ENCODE measurements around the gene TIMM13. TPM values are rescaled to one million over a fixed set of nuclear protein-coding genes. Genes with fewer than 3 reads are reported as not detected.
"Not testable (repeated sequence)": the region's sequence is repeated elsewhere in the genome, so short reads cannot be mapped to it uniquely, and the experiment has no call there.

The TIMM13 gene
- total RNA-seq, 4 donors from 2014 or later: 23.7 to 60.3 (median 46.8) TPM

DNA sequence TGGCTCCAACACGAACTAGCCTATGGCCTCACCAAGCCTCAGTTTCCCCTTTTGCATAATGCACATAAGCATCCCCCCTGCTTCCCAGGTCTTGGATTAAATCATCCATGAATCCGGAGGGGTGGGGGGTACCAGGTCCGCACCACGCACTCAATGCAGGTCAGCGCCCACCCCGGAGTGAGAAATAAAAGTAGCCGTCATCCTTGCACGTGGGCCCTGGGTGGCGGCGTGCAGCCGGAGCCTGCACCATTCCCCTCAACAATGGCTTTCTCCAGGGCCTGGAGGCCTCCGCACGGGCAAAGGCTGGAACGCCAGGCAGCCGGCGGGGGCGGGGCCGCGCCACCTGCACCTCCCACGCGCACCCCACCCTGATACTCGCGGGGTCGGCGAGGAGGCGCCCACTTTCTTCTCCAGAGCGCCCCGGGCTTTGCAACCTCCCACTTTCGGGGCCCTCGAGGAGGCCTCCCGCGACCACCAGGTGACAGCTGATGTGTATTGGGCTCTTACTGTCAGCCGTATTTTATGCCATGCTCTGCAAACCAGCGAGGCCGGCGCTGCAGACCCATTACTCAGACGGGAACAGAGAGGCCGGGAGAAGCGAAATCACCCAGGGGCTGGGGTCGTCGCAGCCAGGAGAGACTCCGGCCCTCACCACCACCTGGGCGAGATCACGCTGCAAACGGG lies 47.8 kb upstream of the TIMM13 start:
- Histone ChIP-seq H3K36me3 (no peaks in the 10 kb centered on the region), H3K4me1 (peaks cover 21 to 42% of the 10 kb centered on the region in 2 donors), H3K27ac (peak overlapping the region; percentile 74 to 98 (median 86)), H3K27me3 (no peaks in the 10 kb centered on the region), H3K9me3 (no peaks in the 10 kb centered on the region), H3K4me3 (peak overlapping the region; percentile 66 to 92 (median 82))
- intact Hi-C loops (cut with DNase I; ENCODE audit: low total_unique reads): no loop called here
- ATAC-seq: peak; percentile 12 to 17
- peak in 1 of 2 donors; percentile 33 for DNase-seq
- in situ Hi-C loops (cut with MboI; ENCODE audit: low sequenced_read_pairs in 4 of 4): loop anchor here in 3 of 4 donors (5.0 to 10.0 kb wide), 5 partner anchors 67 to 140 kb away; no protein-coding TSS in a partner anchor
- TF ChIP-seq POLR2A (IDR thresholded peaks at IDR 0.05): no peak
- TF ChIP-seq, protein P1, sequence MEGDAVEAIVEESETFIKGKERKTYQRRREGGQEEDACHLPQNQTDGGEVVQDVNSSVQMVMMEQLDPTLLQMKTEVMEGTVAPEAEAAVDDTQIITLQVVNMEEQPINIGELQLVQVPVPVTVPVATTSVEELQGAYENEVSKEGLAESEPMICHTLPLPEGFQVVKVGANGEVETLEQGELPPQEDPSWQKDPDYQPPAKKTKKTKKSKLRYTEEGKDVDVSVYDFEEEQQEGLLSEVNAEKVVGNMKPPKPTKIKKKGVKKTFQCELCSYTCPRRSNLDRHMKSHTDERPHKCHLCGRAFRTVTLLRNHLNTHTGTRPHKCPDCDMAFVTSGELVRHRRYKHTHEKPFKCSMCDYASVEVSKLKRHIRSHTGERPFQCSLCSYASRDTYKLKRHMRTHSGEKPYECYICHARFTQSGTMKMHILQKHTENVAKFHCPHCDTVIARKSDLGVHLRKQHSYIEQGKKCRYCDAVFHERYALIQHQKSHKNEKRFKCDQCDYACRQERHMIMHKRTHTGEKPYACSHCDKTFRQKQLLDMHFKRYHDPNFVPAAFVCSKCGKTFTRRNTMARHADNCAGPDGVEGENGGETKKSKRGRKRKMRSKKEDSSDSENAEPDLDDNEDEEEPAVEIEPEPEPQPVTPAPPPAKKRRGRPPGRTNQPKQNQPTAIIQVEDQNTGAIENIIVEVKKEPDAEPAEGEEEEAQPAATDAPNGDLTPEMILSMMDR (IDR thresholded peaks at IDR 0.05 in 4 of 5, conservative IDR thresholded peaks at IDR 0.05 in 1 of 5): no peak

DNA sequence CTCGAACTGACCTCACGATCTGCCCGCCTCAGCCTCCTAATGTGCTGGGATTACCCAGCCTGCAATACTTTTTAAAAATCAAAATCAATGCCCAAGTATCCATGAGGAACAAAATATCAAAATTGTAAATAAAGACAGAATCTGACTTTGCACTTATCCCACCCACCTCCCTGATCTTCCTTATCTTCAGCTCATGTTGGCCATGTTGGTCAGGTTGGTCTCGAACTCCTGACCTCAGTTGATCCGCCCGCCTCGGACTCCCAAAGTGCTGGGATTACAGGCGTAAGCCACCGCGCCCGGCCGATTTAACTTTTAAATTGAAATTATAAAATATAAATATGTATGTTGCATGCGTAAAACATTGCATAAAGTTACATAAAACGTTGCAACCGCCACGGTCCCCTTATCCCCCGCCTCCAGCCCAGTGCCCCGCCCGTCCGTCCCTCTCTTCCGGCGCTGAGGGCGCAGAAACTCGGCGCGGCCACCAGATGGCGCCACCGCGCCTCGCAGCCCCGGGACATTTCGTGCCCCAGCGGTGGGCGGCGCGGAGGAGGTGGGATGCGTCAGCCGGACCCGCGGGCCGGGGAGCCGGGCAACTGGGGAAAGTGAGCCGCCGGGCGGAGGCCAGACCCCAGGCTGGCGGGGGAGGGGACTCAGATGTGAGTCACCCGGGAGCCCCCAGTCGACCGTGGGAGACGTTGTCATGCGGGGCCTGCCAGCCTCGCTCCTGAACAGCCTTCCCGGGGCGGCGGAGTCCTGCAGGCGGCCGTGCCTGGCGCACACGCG lies 47.0 kb upstream of the TIMM13 start:
- intact Hi-C loops (cut with DNase I; ENCODE audit: low total_unique reads) (loop anchor here (1.0 kb wide), 2 partner anchors 105 to 137 kb away; no protein-coding TSS in a partner anchor), in situ Hi-C loops (cut with MboI; ENCODE audit: low sequenced_read_pairs in 4 of 4) (loop anchor here in 3 of 4 donors (5.0 to 10.0 kb wide), 5 partner anchors 68 to 140 kb away; no protein-coding TSS in a partner anchor)
- Histone ChIP-seq H3K27me3 (no peaks in the 10 kb centered on the region), H3K9me3 (no peaks in the 10 kb centered on the region), H3K4me1 (peaks cover 21 to 42% of the 10 kb centered on the region in 2 donors), H3K27ac (peak overlapping the region; percentile 74 to 98 (median 86)), H3K4me3 (peak overlapping the region; percentile 66 to 92 (median 82)), H3K36me3 (no peaks in the 10 kb centered on the region)
- TF ChIP-seq POLR2A (IDR thresholded peaks at IDR 0.05): no peak
- TF ChIP-seq, protein P1 (IDR thresholded peaks at IDR 0.05 in 4 of 5, conservative IDR thresholded peaks at IDR 0.05 in 1 of 5): peak; percentile 94 to 100 (median 100)
- peak; percentile 37 to 53 for ATAC-seq
- peak; percentile 59 to 68 for DNase-seq

DNA sequence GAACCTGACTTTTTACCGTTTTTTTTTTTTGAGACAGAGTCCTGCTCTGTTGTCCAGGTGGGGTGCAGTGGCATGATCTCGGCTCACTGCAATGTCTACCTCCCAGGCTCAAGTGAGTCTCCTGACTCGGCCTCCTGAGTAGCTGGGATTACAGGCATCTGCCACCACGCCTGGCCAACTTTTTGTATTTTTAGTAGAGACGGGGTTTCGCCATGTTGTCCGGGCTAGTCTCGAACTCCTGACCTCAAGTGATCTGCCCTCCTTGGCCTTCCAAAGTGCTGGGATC lies 42.5 kb upstream of the TIMM13 start:
- H3K27me3 ChIP-seq; ATAC-seq; DNase-seq; intact Hi-C loops (cut with DNase I; ENCODE audit: low total_unique reads); H3K27ac ChIP-seq; H3K36me3 ChIP-seq; H3K4me3 ChIP-seq; H3K9me3 ChIP-seq; H3K4me1 ChIP-seq: not testable (repeated sequence)
- in situ Hi-C loops (cut with MboI; ENCODE audit: low sequenced_read_pairs in 4 of 4): loop anchor here (10.0 kb wide), 4 partner anchors 75 to 145 kb away; no protein-coding TSS in a partner anchor

DNA sequence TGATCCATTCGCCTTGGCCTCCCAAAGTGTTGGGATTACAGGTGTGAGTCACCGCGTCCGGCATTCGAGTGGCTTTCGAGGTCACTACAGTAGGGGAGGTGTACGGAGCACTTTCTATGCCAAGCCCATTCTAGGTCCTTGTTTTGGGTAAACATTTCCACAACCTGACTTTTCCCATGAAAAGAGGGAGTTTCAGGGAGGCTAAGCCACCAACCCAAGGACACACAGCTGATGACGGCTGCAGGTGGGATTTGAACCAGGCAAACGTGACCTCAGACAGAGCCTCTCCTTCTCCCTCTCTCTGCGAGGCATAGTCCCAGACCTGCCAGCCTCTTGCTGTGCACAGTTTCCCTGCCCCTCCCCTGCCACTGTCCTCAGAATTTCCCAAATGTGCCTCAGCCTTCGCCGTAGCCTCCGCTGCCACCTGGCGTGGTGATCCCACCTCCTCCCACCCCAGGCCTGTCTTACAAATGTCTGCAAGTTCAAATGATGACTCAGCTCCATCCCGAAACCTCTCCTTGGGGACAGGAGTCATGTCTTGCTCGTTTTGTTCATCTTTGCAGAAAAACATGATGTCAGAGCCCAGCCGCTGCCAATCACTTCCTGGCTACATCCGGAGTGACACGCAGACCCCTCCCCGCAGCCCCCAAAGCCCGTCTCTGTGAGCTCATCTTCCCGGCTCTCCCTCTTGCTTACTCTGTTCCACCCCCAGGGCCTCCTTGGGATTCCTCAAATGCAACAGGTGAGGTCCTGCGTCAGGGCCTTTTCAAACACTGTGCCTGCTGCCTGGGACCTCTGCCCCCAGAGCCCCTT lies 41.9 kb upstream of the TIMM13 start:
- no peaks in the 10 kb centered on the region for H3K27me3 ChIP-seq
- H3K36me3 ChIP-seq: no peaks in the 10 kb centered on the region
- no peak overlapping the region for H3K27ac ChIP-seq
- TF ChIP-seq, protein P1 (IDR thresholded peaks at IDR 0.05 in 4 of 5, conservative IDR thresholded peaks at IDR 0.05 in 1 of 5): no peak
- no peak for TF ChIP-seq POLR2A (IDR thresholded peaks at IDR 0.05)
- no peaks in the 10 kb centered on the region for H3K9me3 ChIP-seq
- in situ Hi-C loops (cut with MboI; ENCODE audit: low sequenced_read_pairs in 4 of 4): loop anchor here in 2 of 4 donors (10.0 kb wide), 2 partner anchors 115 to 145 kb away; no protein-coding TSS in a partner anchor
- ATAC-seq: peak in 1 of 2 donors; percentile 30
- H3K4me1 ChIP-seq: no peaks in the 10 kb centered on the region
- intact Hi-C loops (cut with DNase I; ENCODE audit: low total_unique reads): no loop called here
- no peak overlapping the region for H3K4me3 ChIP-seq
- DNase-seq: no peak
